ENCODE data around the gene TNFAIP3. TPM values are rescaled to one million over a fixed set of nuclear protein-coding genes. Genes with fewer than 3 reads are reported as not detected.

The TNFAIP3 gene
- total and polyA plus RNA-seq, 2 of the 4 experiments (the other 2 are of a cell fraction) = 5.0 to 14.2 TPM

GRCh38 chr6:137910843-137911456 is 43.9 kb downstream of the TNFAIP3 start:
- no peak for TF ChIP-seq MXI1 (IDR thresholded peaks at IDR 0.05; ENCODE audit: borderline replicate concordance, low read depth, low read length)
- no peak for TF ChIP-seq SMC3 (IDR thresholded peaks at IDR 0.05; ENCODE audit: low read depth, low read length)
- TF ChIP-seq FOS (IDR thresholded peaks at IDR 0.05; ENCODE audit: low read depth, low read length) = no peak
- TF ChIP-seq ELK1 (IDR thresholded peaks at IDR 0.05; ENCODE audit: borderline replicate concordance, low read depth, low read length) = no peak
- no peak for TF ChIP-seq RAD21 (IDR thresholded peaks at IDR 0.05; ENCODE audit: low read length)
- TF ChIP-seq MAZ (IDR thresholded peaks at IDR 0.05; ENCODE audit: borderline replicate concordance, low read depth, low read length) = no peak
- no peak for TF ChIP-seq CHD1 (IDR thresholded peaks at IDR 0.05; ENCODE audit: low read depth, low read length)
- no peak for TF ChIP-seq RCOR1 (IDR thresholded peaks at IDR 0.05; ENCODE audit: insufficient replicate concordance, low read length)
- TF ChIP-seq MAFK (IDR thresholded peaks at IDR 0.05; ENCODE audit: low read depth, low read length) = no peak
- no peak for TF ChIP-seq CTCF (conservative IDR thresholded peaks at IDR 0.05; ENCODE audit: low read depth, low read length)
- no peak for TF ChIP-seq POLR2A (IDR thresholded peaks at IDR 0.05; ENCODE audit: low read depth, low read length)
- TF ChIP-seq NFE2L2 (IDR thresholded peaks at IDR 0.05; ENCODE audit: low read depth, low read length) = no peak
- no peak for TF ChIP-seq CEBPB (IDR thresholded peaks at IDR 0.05; ENCODE audit: low read depth, low read length)
- no peak for TF ChIP-seq USF2 (IDR thresholded peaks at IDR 0.05; ENCODE audit: low read depth, low read length)
- no peak for TF ChIP-seq RFX5 (IDR thresholded peaks at IDR 0.05; ENCODE audit: low read depth, low read length)
- Histone ChIP-seq H2BK5ac (ENCODE audit: low read depth, low read length, poor library complexity, severe bottlenecking) (no peak overlapping the region), H2AK9ac (replicated peaks; ENCODE audit: low read depth, low read length, poor library complexity) (no peak overlapping the region), H4K8ac (ENCODE audit: low read depth in 2 of 2, low read length in 2 of 2) (no peak overlapping the region), H3K14ac (replicated peaks; ENCODE audit: low read depth, low read length) (no peak overlapping the region), H4K20me1 (ENCODE audit: insufficient read depth, low read length) (no peaks in the 10 kb centered on the region), H3K36me3 (ENCODE audit: control insufficient read depth, insufficient read depth, low read length) (no peaks in the 10 kb centered on the region), H2AFZ (replicated peaks; ENCODE audit: low read length, poor library complexity) (no peak overlapping the region), H2BK120ac (ENCODE audit: low read depth, low read length) (no peak overlapping the region), H3K4me2 (ENCODE audit: low read depth, low read length) (no peak overlapping the region), H3K23ac (ENCODE audit: low read depth, low read length) (no peak overlapping the region), H2BK20ac (ENCODE audit: low read depth, low read length) (no peak overlapping the region), H3K27ac (ENCODE audit: insufficient read depth, low read length) (no peak overlapping the region), H3K4me3 (ENCODE audit: insufficient read depth, low read depth, low read length) (no peak overlapping the region), H3K9me1 (ENCODE audit: insufficient read depth, low read length) (no peaks in the 10 kb centered on the region), H3K4ac (ENCODE audit: low read depth, low read length) (no peak overlapping the region), H2AK5ac (ENCODE audit: low read depth, low read length) (no peak overlapping the region), H3K18ac (ENCODE audit: low read depth, low read length) (no peak overlapping the region), H3K4me1 (ENCODE audit: control insufficient read depth, insufficient read depth, low read length) (no peaks in the 10 kb centered on the region), H4K5ac (ENCODE audit: low read depth, low read length) (no peak overlapping the region), H3K9ac (ENCODE audit: low read depth, low read length) (no peak overlapping the region), H3K27me3 (ENCODE audit: control insufficient read depth, insufficient read depth, low read length) (peaks cover 2% of the 10 kb centered on the region), H3K79me1 (ENCODE audit: low read depth in 1 of 2, low read length in 2 of 2) (no peaks in the 10 kb centered on the region), H4K91ac (ENCODE audit: insufficient read depth, low read depth, low read length) (no peak overlapping the region), H3K9me3 (ENCODE audit: control insufficient read depth, insufficient read depth, low read length) (no peaks in the 10 kb centered on the region), H2BK15ac (ENCODE audit: low read depth, low read length) (no peak overlapping the region), H3K56ac (ENCODE audit: extremely low read depth, insufficient read depth, low read length) (no peak overlapping the region)
- ATAC-seq (ENCODE audit: low read depth) = no peak
- no peak for DNase-seq
- WGBS, 2 experiments (ENCODE audit: extremely low coverage in 2 of 2, insufficient read length in 1 of 2) = 80% methylated on average over 1 of the region's 6 CpGs; no CpG with 5 or more reads in 1 of the 2 experiments
- dilution Hi-C loops (cut with HindIII; ENCODE audit: low sequenced_read_pairs, unreplicated experiment) = no loop called here
- ChIA-PET POLR2A (ENCODE audit: unreplicated experiment) (no interaction called here), CTCF (interaction anchor here (0.7 to 1.3 kb wide), 2 partner anchors 9 to 23 kb away, joined by 3 to 4 read pairs; no protein-coding TSS in a partner anchor)
- in situ Hi-C loops (cut with MboI; ENCODE audit: low sequenced_read_pairs) = no loop called here
- intact Hi-C loops (cut with micrococcal nuclease) = no loop called here
- BruUV-seq (replicated peaks) = no TSS peak
